Stomach (tissue), 9 donors: ENCODE data around the gene CCDC102B. TPM values are rescaled to one million over a fixed set of nuclear protein-coding genes. Genes with fewer than 3 reads are reported as not detected.

Experiments
- DNase-seq, 2 donors: peaks; one replicate each; pipeline versions ENCODE4 v3.0.0 to v3.0.0-alpha.2; 2013 to 2019
- H3K27ac ChIP-seq, 5 donors: fragments of 200-600 bp in 4 of 5; sonication (generic) in 4 of 5; one replicate each; pipeline ENCODE4 v1.5.1; 2013 to 2019; ENCODE audit warnings: mild to moderate bottlenecking in 1 of 5, moderate library complexity in 1 of 5
- H3K27me3 ChIP-seq, 3 donors: fragments of 200-600 bp; sonication (generic); one replicate each; pipeline ENCODE4 v1.5.1; 2017 to 2019; ENCODE audit warnings: mixed run types in 1 of 3
- H3K36me3 ChIP-seq, 4 donors: fragments of 200-600 bp; sonication (generic); 1 replicate in 3 of 4; 2 replicates in 1 of 4; pipeline ENCODE4 v1.5.1; 2016 to 2019
- H3K4me1 ChIP-seq, 4 donors: fragments of 200-600 bp; sonication (generic); one replicate each; pipeline ENCODE4 v1.5.1; 2016 to 2019
- H3K4me3 ChIP-seq, 4 donors: fragments of 200-600 bp; sonication (generic) in 3 of 4; one replicate each; pipeline ENCODE4 v1.5.1; 2016 to 2019; ENCODE audit warnings: mild to moderate bottlenecking in 1 of 4
- H3K9me3 ChIP-seq, 4 donors: fragments of 200-600 bp; sonication (generic); one replicate each; pipeline ENCODE4 v1.5.1; 2016 to 2019
- CTCF ChIP-seq, 7 experiments: fragments of 450-650 bp in 4 of 7; fragments of 200-600 bp in 3 of 7; sonication (generic) in 3 of 7; IDR thresholded peaks; one replicate each; pipeline ENCODE4 v1.5.1; 2016 to 2019; ENCODE audit warnings: antibody characterized with exemption in 7 of 7, control low read depth in 2 of 7, mild to moderate bottlenecking in 1 of 7
- EP300 ChIP-seq: sonication (generic); formaldehyde crosslinking; IDR thresholded peaks from one replicate; pipeline ENCODE4 v1.6.1; 2017; ENCODE audit warnings: antibody characterized with exemption
- POLR2A ChIP-seq, 4 donors: fragments of 450-650 bp; IDR thresholded peaks; one replicate each; pipeline ENCODE4 v1.6.1; 2016; ENCODE audit warnings: antibody characterized with exemption in 4 of 4, control low read depth in 2 of 4, mild to moderate bottlenecking in 1 of 4, moderate library complexity in 1 of 4
- POLR2AphosphoS5 ChIP-seq, 3 donors: sonication (generic); formaldehyde crosslinking; IDR thresholded peaks; one replicate each; pipeline ENCODE4 v1.6.1; 2016; ENCODE audit warnings: antibody characterized with exemption in 3 of 3
- WGBS, 5 donors: extraction: QIAGEN DNeasy Blood & Tissue Kit in 3 of 5; methylation state at CpG; one replicate each; pipeline versions ENCODE4 v1.1.5 to v1.1.7; 2013 to 2018; 5-methylcytosine and 5-hydroxymethylcytosine counted together
- intact Hi-C: fragments of 100-400 bp; cut with DNase I; formaldehyde crosslinking; loops from one replicate; pipeline ENCODE4 v1.15.1; 2023; ENCODE audit warnings: low total_unique reads
- polyA plus RNA-seq, 3 donors: library from polyadenylated mRNA; stranded (reverse); fragments of 200-250 nt; gene quantifications; one replicate each; pipeline ENCODE4 v1.2.3, GENCODE V29; 2013
- total RNA-seq, 5 donors: library from RNA; depleted of rRNA; stranded (reverse); fragments of >200 nt; gene quantifications; one replicate each; pipeline versions ENCODE4 v1.1.0 to v1.2.3, GENCODE V29; 2014 to 2016
- donor health status: healthy with polysubstance abuse.
- donor health status: Bipolar disorder and iron deficiency.
- donor health status: healthy.

The CCDC102B gene
- total and polyA plus RNA-seq, 8 donors: 1.0 to 66.1 (median 15.7) TPM

- intact Hi-C loops: no loop called here
- Histone ChIP-seq H3K9me3 (no peaks in the 10 kb centered on the region), H3K36me3 (no peaks in the 10 kb centered on the region), H3K4me3 (no peak overlapping the region), H3K27me3 (no peaks in the 10 kb centered on the region), H3K27ac (peak overlapping the region in 1 of 5 donors; percentile 27), H3K4me1 (no peaks in the 10 kb centered on the region)
- no peak for DNase-seq
- no peak for TF ChIP-seq CTCF (IDR thresholded peaks at IDR 0.05)
- TF ChIP-seq EP300: no peak
- TF ChIP-seq POLR2A (IDR thresholded peaks at IDR 0.05): no peak
- no peak for TF ChIP-seq POLR2AphosphoS5 (IDR thresholded peaks at IDR 0.05)
Observed at GRCh38 chr18:68841301-68841700, 43.4 kb downstream of the CCDC102B start.

- H3K36me3 ChIP-seq: no peaks in the 10 kb centered on the region
- intact Hi-C loops: no loop called here
- no peak overlapping the region for H3K27ac ChIP-seq
- DNase-seq: no peak
- TF ChIP-seq POLR2AphosphoS5 (IDR thresholded peaks at IDR 0.05): no peak
- no peak for TF ChIP-seq CTCF (IDR thresholded peaks at IDR 0.05)
- no peak for TF ChIP-seq POLR2A (IDR thresholded peaks at IDR 0.05)
- no peak for TF ChIP-seq EP300
- no peaks in the 10 kb centered on the region for H3K27me3 ChIP-seq
- 77 to 86% (median 81%) methylated on average over 2 of the region's 2 CpGs for WGBS, 5 donors
- no peaks in the 10 kb centered on the region for H3K9me3 ChIP-seq
- H3K4me3 ChIP-seq: no peak overlapping the region
- H3K4me1 ChIP-seq: no peaks in the 10 kb centered on the region
Observed at GRCh38 chr18:68842951-68843350, 45.1 kb downstream of the CCDC102B start.

- H3K27ac ChIP-seq: no peak overlapping the region
- H3K9me3 ChIP-seq: no peaks in the 10 kb centered on the region
- WGBS, 5 donors: 41 to 89% (median 82%) methylated on average over 2 of the region's 2 CpGs
- intact Hi-C loops: no loop called here
- H3K4me3 ChIP-seq: no peak overlapping the region
- no peak for DNase-seq
- H3K27me3 ChIP-seq: no peaks in the 10 kb centered on the region
- H3K36me3 ChIP-seq: no peaks in the 10 kb centered on the region
- H3K4me1 ChIP-seq: no peaks in the 10 kb centered on the region
- TF ChIP-seq POLR2A (IDR thresholded peaks at IDR 0.05) (no peak), EP300 (no peak), CTCF (IDR thresholded peaks at IDR 0.05) (no peak), POLR2AphosphoS5 (IDR thresholded peaks at IDR 0.05) (no peak)
Observed at GRCh38 chr18:68843473-68844089, 45.7 kb downstream of the CCDC102B start.

GRCh38 chr18:68847219-68847837 lies 49.4 kb downstream of the CCDC102B start:
- no peaks in the 10 kb centered on the region for H3K9me3 ChIP-seq
- intact Hi-C loops: no loop called here
- no peak overlapping the region for H3K27ac ChIP-seq
- no peak overlapping the region for H3K4me3 ChIP-seq
- peak in 1 of 2 donors; percentile 48 for DNase-seq
- no peaks in the 10 kb centered on the region for H3K27me3 ChIP-seq
- no peaks in the 10 kb centered on the region for H3K36me3 ChIP-seq
- no peaks in the 10 kb centered on the region for H3K4me1 ChIP-seq
- peak in 4 of 7 experiments; percentile 19 to 51 (median 36) for TF ChIP-seq CTCF (IDR thresholded peaks at IDR 0.05)
- no peak for TF ChIP-seq EP300
- no peak for TF ChIP-seq POLR2A (IDR thresholded peaks at IDR 0.05)
- 28 to 41% (median 33%) methylated on average over 3 of the region's 3 CpGs for WGBS, 5 donors
